22Rv1 (cell line): ENCODE results near the gene GSG1L2.

ENCODE experiments used
- CTCF ChIP-seq: fragments of 450-650 bp; IDR thresholded peaks from 2 replicates; pipeline ENCODE4 v1.5.1; 2017; ENCODE audit warnings: mild to moderate bottlenecking
- ZFX ChIP-seq: fragments of 450-650 bp; IDR thresholded peaks from 2 replicates; pipeline ENCODE4 v1.6.1; 2017; ENCODE audit warnings: antibody characterized with exemption, borderline replicate concordance

DNA sequence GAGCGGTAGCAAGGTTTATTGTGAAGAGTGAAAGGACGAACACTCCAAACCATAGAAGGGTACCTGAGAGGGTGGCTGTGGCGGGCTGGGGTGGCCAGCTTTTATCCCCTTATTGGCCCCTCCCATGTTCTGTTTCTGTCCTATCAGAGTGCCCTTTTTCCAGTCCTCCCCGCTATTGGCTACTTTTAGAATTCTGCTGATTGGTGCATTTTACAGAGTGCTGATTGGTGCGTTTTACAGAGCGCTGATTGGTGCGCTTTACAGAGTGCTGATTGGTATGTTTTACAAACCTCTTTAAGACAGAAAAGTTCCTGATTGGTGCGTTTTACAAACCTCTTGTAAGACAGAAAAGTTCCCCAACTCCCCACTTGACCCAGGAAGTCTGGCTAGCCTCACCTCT is 12.5 kb downstream of the GSG1L2 start:
- TF ChIP-seq CTCF (no peak), ZFX (no peak)
